Measurements from ENCODE around the gene PPM1H.
A peak's percentile ranks its signal among the peaks of the same experiment; 100 is the strongest.
"Not testable (repeated sequence)": the region's sequence is repeated elsewhere in the genome, so short reads cannot be mapped to it uniquely, and the experiment has no call there.

Gene PPM1H

GRCh38 chr12:62832558-62832957, 102.4 kb downstream of the PPM1H start:
- no peak for DNase-seq

DNA sequence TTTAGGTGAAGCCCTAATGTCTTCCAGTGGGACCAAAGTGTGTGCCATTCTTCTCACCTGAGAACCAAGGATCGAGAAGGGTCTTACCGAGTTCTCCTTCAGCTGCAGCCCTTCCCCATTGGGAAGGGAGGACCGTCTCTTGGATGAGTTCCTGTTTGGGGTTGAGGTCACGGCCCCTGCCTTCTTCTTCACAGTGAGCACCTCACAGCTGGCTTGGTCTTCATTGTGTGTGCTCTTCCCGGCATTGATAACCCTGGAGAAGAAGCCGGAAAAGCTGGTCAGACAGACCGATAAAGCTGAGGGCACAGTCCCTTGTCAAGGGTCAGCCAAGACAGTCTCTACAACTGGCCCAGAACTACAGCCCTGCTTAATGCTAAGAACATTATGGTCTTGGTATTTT, 102.9 kb downstream of the PPM1H start:
- DNase-seq: no peak

GRCh38 chr12:62827855-62828254, 107.1 kb downstream of the PPM1H start:
- DNase-seq: no peak

GRCh38 chr12:62827042-62827441, 107.9 kb downstream of the PPM1H start:
- DNase-seq: no peak

- DNase-seq: no peak
Measured at GRCh38 chr12:62817556-62818271, 117.2 kb downstream of the PPM1H start.

GRCh38 chr12:62814243-62814642, 120.7 kb downstream of the PPM1H start:
- DNase-seq: no peak

GRCh38 chr12:62813031-62813829, 121.7 kb downstream of the PPM1H start:
- DNase-seq: no peak

GRCh38 chr12:62811481-62811880, 123.5 kb downstream of the PPM1H start:
- DNase-seq: not testable (repeated sequence)

GRCh38 chr12:62808166-62808879, 126.6 kb downstream of the PPM1H start:
- DNase-seq: no peak

- DNase-seq: no peak
Measured at GRCh38 chr12:62806893-62807292, 128.1 kb downstream of the PPM1H start.

- DNase-seq: no peak
Measured at GRCh38 chr12:62806244-62806836, 128.6 kb downstream of the PPM1H start.

GRCh38 chr12:62805517-62805916, 129.4 kb downstream of the PPM1H start:
- DNase-seq: no peak

DNA sequence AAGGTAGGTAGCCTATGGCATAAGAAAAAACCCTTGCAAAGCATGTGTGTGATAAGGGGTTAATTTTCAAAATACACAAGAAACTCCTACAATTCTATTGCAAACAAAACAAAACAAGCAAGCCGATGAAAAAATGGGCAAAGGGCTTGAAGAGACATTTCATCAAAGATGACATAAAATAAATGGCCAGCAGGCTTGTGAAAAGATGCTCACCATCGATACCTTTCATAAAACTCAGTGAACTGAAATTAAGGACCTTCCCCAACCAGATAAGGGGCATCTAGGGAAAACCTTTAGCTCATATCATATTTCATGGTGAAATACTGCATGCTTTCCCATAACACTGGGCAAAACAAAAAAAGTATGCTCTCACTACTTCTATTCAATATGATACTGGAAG, 131.2 kb downstream of the PPM1H start:
- no peak for DNase-seq

- DNase-seq: no peak
Measured at GRCh38 chr12:62802984-62803383, 132.0 kb downstream of the PPM1H start.

GRCh38 chr12:62802321-62802720, 132.6 kb downstream of the PPM1H start:
- DNase-seq: no peak

DNA sequence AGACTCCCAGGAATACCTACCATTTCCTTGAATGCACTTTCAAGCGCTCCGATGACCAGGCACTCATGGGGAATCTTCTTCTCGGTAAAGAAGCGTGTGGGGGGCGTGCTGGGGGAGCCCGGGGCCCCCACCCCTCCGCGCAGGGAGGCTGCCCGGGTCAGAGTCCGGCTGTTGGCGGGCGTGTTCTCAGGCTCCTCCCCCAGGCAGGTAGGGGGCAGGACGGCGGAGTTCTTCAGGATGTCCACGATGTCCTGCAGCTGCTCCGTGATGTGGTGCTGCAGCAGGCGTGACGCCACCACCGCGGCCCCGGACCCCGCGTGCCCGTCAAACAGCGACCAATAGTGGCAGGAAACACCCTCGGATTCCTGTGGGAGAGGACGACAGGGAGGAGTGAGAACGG, 133.2 kb downstream of the PPM1H start:
- no peak for DNase-seq

DNA sequence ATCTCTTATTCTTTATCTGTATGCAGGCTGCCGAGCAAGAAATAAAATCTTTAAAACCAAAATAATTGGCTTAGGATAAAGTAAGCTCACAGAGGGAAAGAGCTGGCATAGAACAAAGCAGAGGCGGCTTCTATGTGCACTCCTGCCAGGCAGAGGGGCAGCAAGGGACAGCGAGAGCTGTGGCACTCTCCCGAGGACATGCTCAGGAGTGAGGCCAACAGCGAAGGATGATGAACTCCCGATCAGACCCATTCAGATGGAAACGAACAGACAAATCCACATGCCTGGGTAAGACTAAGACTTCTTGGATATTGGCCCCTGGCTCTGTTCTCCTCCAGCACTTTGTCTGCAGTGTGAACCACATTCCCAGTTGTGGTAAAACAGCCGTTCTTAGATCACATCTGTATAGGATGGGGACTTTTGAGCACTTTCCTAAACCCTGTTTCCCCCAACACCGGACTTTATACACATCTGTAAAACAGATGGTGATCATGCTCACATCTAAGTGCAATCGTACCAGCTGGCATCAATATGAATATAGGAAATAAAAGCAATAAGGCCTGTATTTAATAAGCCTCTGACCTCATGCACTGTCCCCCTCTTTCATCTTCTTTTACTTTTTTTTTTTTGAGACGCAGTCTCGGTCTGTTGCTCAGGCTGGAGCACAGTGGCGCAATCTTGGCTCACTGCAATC, 134.1 kb downstream of the PPM1H start:
- no peak for DNase-seq

GRCh38 chr12:62799766-62800406, 135.1 kb downstream of the PPM1H start:
- no peak for DNase-seq

DNA sequence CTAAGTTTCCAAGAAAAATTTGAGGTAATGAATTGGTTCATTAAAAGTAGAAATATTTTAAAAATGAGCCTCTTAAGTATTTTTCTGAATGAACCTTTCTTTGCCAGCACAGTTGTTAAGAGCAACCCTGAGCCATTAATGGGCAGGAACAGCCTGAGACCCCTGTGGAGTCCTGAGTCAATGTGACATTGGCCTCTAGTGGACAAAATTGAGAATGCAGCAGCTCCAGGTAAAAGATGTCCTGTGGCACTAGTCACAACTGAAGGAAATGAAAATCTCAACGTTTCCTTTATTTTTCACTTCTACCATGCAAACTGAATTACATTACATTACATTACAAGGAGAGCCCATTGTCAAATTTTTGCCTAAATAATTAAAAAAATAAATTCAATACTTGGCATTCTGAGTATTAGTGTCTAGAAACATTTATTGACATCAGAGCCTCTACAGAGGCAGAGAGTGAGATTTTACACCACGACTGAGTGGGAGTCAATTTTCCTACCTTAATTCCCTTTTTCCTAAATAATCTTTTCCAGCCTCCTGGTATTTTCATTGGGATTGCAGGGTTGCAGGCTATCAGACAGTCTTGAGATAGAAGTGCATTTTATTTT, 135.7 kb downstream of the PPM1H start:
- DNase-seq: peak; percentile 79

DNA sequence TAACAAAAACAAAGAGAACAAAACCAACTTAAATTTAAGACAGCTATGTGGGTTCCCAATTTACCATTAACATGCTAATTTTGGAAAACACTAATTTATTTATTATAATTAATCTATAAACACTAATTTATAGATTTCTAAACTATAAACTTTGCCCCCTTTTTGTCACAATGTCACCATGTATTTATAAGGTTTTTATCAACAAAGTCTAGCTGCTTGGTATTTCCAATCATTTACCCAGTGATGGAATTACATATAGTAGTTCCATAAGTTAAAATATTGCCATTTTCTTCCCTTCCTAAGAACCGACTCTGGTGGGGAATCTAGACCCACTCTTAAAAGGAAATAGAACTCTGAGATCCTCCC, 140.7 kb downstream of the PPM1H start:
- no peak for DNase-seq

GRCh38 chr12:62793256-62794217, 141.4 kb downstream of the PPM1H start:
- peak; percentile 74 for DNase-seq

Measured in COR-L47 (cell line).